Heart right ventricle (tissue), 16 donors: Measurements from ENCODE around the gene PDZD2. TPM values are rescaled to one million over a fixed set of nuclear protein-coding genes. Genes with fewer than 3 reads are reported as not detected.

Source experiments
- ATAC-seq, 8 donors: fragments of 200-7000 bp; cut with Tn5 transposase; one replicate each; pipeline ENCODE4 v1.9.1; 2020; ENCODE audit warnings: mild to moderate bottlenecking in 8 of 8, moderate library complexity in 8 of 8, moderate number of reproducible peaks in 1 of 8
- DNase-seq, 2 donors: peaks; one replicate each; pipeline ENCODE4 v3.0.0-alpha.2; 2020
- H3K27ac ChIP-seq, 10 donors: fragments of 200-600 bp; sonication (generic) in 2 of 10; one replicate each; pipeline versions ENCODE4 v1.5.0 to v1.8.0; 2020 to 2022; ENCODE audit warnings: mild to moderate bottlenecking in 3 of 10
- H3K27me3 ChIP-seq, 7 donors: fragments of 200-600 bp; one replicate each; pipeline ENCODE4 v1.8.0; 2021 to 2022; ENCODE audit warnings: mild to moderate bottlenecking in 2 of 7
- H3K36me3 ChIP-seq, 9 donors: fragments of 200-600 bp; sonication (generic) in 1 of 9; one replicate each; pipeline versions ENCODE4 v1.5.0 to v1.8.0; 2020 to 2022; ENCODE audit warnings: mild to moderate bottlenecking in 2 of 9
- H3K4me1 ChIP-seq, 9 donors: fragments of 200-600 bp; sonication (generic) in 1 of 9; one replicate each; pipeline versions ENCODE4 v1.5.0 to v1.8.0; 2020 to 2022; ENCODE audit warnings: mild to moderate bottlenecking in 4 of 9
- H3K4me3 ChIP-seq, 10 donors: fragments of 200-600 bp; sonication (generic) in 2 of 10; one replicate each; pipeline versions ENCODE4 v1.5.0 to v1.8.0; 2020 to 2022; ENCODE audit warnings: mild to moderate bottlenecking in 7 of 10, moderate library complexity in 2 of 10
- H3K9me3 ChIP-seq, 11 donors: fragments of 200-600 bp in 10 of 11; sonication (generic) in 2 of 11; one replicate each; pipeline versions ENCODE4 v1.5.0 to v1.8.0; 2013 to 2022; ENCODE audit warnings: mild to moderate bottlenecking in 2 of 11, control low read depth in 1 of 11, moderate library complexity in 1 of 11
- CTCF ChIP-seq, 9 donors: fragments of 200-600 bp; sonication (generic) in 2 of 9; IDR thresholded peaks; one replicate each; pipeline versions ENCODE4 v1.5.0 to v1.8.0; 2021 to 2022; ENCODE audit warnings: antibody characterized with exemption in 9 of 9, mild to moderate bottlenecking in 5 of 9, moderate library complexity in 1 of 9
- WGBS, 2 donors: extraction: QIAGEN DNeasy Blood & Tissue Kit; methylation state at CpG; one replicate each; pipeline ENCODE4 v1.1.7; 2013; ENCODE audit warnings: inconsistent platforms in 1 of 2; 5-methylcytosine and 5-hydroxymethylcytosine counted together
- intact Hi-C, 10 donors: fragments of 100-400 bp; cut with DNase I; formaldehyde crosslinking; loops; one replicate each; pipeline versions ENCODE4 v1.11.1 to v1.14.2; 2022
- polyA plus RNA-seq, 2 donors: library from polyadenylated mRNA; stranded (reverse); fragments of 200-250 nt; gene quantifications; one replicate each; pipeline ENCODE4 v1.2.3, GENCODE V29; 2013
- total RNA-seq, 10 donors: library from RNA; stranded (reverse); fragmentation: NEBNext Ultra II Directional in 3 of 10; extraction: Animal tissue kit (Norgen Biotek cat#: 25700) in 3 of 10; gene quantifications; one replicate each; pipeline versions ENCODE4 v1.2.1 to v1.2.4, GENCODE V29; 2021 to 2023
- donor health status: Arrhythmogenic right ventricular cardiomyopathy.
- donor health status: ischemic (EF 13 %, LVEDD 7.1; RV severe dilation, severe dysfunction).
- donor health status: healthy with polysubstance abuse.
- donor health status: DM: no; HTN: yes; CAD: no.
- donor health status: DM: no; HTN: no; CAD: no.
- donor health status: ischemic (EF 25% LVEDD 6.9; RV normal size, moderate dysfunction).
- donor health status: ischemic (EF 25% LVEDD 5.7; RV mildly dilated, moderate dysfunction).
- donor health status: healthy.
- donor health status: DM: yes; HTN: yes; CAD: no.
- donor health status: Ischemic cardiomyopathy.
- donor health status: ischemic (EF 35%, LVEDD 5.7; RV mildly dilated, moderate dysfunction).
- donor health status: nonischemic (EF 11% LVEDD 7.7; RV severe dilation, severe dysfunction).
- donor health status: DM: yes; HTN: yes; CAD: no.
- donor health status: PGD.
- donor health status: ischemic (EF 29% LVEDD 5.4; RV normal size, mild dysfunction).
- donor health status: nonischemic (EF 23%, LVEDD 6.1; RV moderate dilation, normal function).

PDZD2 gene
- total and polyA plus RNA-seq, 12 donors, result 9.0 to 117 (median 82.5) TPM

DNA sequence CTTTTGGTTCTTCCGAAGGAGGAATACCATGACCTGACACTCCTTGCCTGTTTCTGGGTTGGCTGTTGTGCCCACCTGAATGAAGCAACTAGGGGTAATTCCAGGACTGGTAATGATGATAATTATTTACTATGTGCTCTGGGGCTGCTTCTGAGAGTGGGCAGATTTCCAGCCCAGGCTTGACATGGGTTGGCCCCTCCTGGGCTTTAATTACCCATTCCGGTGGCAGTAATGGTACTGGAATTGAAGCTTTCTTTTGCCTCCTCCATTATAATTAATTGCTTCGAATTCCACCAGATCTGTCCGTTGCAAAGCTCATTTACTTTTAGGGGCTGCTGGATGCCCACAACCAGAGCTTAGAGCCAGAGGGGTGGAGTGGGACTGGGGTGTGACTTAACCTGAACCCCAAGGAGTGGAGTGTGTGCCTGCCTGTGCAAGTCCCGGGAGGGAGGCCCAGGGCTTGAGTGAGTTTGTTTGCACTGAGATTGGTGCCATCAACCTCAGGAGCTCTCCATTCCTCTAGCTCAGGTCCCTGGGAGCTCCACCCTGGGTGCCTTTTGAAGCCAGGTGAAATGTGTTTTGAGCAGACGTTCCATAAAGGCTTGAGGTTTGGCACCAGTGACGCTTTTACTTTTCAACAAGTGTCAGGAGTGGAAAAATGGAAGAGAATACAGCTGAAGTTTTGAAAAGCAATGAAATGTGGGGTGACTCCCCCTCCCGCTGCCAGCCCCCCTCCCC, 214.6 kb downstream of the PDZD2 start:
- peaks cover 0 to 21% (median 0%) of the 10 kb centered on the region in 9 donors for H3K36me3 ChIP-seq
- H3K27me3 ChIP-seq, result peaks cover 0 to 30% (median 0%) of the 10 kb centered on the region in 7 donors
- peak overlapping the region in 5 of 10 donors; percentile 62 to 81 (median 71) for H3K4me3 ChIP-seq
- intact Hi-C loops, result loop anchor here in 3 of 10 donors (1.0 to 10.0 kb wide), 4 partner anchors 175 to 221 kb away; no protein-coding TSS in a partner anchor
- H3K27ac ChIP-seq, result peak overlapping the region; percentile 56 to 91 (median 82)
- H3K4me1 ChIP-seq, result peaks cover 0 to 81% (median 35%) of the 10 kb centered on the region in 9 donors
- DNase-seq, result no peak
- no peak for TF ChIP-seq CTCF (IDR thresholded peaks at IDR 0.05)
- ATAC-seq, result no peak
- 50 to 56% methylated on average over 8 of the region's 8 CpGs for WGBS, 2 donors
- H3K9me3 ChIP-seq, result peaks cover 0 to 6% (median 0%) of the 10 kb centered on the region in 11 donors

DNA sequence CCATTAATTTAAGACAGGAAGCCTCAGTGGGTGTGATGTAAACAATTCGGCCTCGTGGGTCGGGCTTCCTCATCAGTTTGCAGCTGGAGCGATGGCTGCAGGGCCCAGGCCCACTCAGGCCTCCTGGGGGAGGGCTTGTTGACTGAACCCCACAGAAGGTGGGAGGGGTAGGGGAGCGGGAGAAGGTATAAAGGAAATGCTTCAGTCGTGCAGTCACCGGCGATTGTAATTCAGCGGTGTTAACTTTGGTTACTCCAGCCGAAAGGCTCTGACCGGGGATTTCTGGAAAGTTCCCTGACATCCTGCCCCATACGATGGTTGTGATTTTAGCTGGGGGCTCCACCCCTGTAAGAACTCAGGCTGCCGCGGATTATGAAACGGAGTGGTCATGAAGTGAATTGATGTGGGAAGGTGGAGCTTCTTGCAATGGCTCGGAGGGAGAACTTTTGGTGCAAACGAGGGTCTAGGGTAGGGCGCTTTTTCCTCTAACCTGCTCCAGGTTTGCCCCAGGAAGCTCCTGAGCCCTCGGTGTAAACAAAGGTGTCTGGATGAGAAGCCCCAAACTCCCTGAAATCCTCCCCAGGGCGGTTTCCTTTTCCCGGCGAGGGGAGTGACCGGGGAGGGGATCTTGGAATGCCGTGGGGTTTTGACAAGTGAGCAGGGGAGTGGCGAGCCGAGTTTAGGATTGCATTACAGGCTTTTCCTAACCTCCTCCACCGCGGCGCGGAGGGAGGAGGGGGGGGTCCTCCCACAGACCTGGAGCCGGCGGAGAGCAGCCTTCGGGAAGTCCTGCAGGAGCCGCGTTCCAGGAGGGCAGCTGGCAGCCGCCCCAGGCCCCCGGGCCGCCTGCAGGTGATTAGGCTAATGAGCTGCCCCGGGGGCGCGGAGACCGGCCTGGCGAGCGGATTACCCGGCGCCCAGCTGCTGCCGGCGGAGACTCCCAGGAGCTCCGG, 215.5 kb downstream of the PDZD2 start:
- Histone ChIP-seq H3K36me3 (peaks cover 0 to 30% (median 8%) of the 10 kb centered on the region in 9 donors), H3K27me3 (peaks cover 0 to 30% (median 0%) of the 10 kb centered on the region in 7 donors), H3K27ac (peak overlapping the region; percentile 63 to 91 (median 82)), H3K4me3 (peak overlapping the region; percentile 42 to 81 (median 65)), H3K9me3 (peaks cover 0 to 14% (median 9%) of the 10 kb centered on the region in 11 donors), H3K4me1 (peaks cover 0 to 72% (median 27%) of the 10 kb centered on the region in 9 donors)
- peak; percentile 77 to 87 (median 82) for ATAC-seq
- TF ChIP-seq CTCF (IDR thresholded peaks at IDR 0.05), result no peak
- 13 to 20% methylated on average over 45 to 49 of the region's 49 CpGs for WGBS, 2 donors
- peak; percentile 60 to 65 for DNase-seq
- intact Hi-C loops, result loop anchor here in 3 of 10 donors (1.0 to 10.0 kb wide), 4 partner anchors 174 to 220 kb away; no protein-coding TSS in a partner anchor

DNA sequence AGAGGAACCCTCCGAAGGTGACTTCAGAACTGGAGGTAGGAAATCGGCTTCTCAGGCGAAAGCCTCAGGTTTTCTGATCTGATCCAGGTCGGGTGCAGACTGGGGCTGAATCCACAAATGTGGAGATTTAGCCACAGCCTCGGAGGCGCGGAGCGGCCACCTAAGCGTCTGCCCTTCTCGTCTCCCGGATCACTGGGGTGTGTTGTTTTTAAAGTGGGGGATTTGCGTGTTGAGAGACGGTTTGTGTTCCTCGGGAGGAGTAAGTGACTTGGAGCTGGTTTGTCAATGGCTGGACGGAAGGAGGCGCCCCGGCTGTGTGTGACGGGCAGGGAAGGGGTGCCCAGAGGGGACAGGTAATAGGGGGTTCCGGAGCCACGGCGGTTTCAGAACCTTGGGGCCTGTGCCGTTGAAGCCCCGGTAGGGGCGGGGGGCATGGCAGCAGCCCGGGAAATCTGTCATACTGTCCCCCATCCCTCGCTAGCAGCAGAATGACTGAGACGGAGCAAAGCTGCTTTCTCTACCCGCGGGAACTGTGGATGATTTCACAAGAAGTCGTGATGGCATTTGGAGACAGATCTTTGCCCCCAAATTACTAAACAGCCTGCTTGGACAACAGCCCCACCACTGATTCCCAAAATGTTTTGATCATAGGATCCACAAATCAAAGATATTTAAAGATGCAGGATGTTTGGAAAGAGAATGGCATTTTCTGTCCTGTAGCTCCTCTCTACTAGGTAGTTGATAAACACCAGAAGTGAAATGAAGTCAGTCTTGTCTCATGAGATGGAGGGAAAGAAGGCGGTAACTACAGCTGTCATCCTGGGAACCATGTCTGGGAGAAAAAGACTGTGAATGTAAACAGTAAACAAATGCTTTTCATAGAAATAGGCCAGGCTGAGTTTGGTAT, 216.5 kb downstream of the PDZD2 start:
- ATAC-seq (peak; percentile 25 to 62 (median 50)), DNase-seq (peak; percentile 15 to 35)
- H3K36me3 ChIP-seq, result peaks cover 0 to 39% (median 8%) of the 10 kb centered on the region in 9 donors
- 23 to 30% methylated on average over 31 of the region's 31 CpGs for WGBS, 2 donors
- peaks cover 0 to 69% (median 25%) of the 10 kb centered on the region in 9 donors for H3K4me1 ChIP-seq
- TF ChIP-seq CTCF (IDR thresholded peaks at IDR 0.05), result peak in 4 of 9 donors; percentile 15 to 41 (median 26)
- H3K9me3 ChIP-seq, result peaks cover 0 to 23% (median 12%) of the 10 kb centered on the region in 11 donors
- peaks cover 0 to 30% (median 0%) of the 10 kb centered on the region in 7 donors for H3K27me3 ChIP-seq
- intact Hi-C loops, result loop anchor here in 1 of 10 donors (2.0 to 10.0 kb wide), 2 partner anchors 173 to 219 kb away; no protein-coding TSS in a partner anchor
- peak overlapping the region; percentile 42 to 81 (median 65) for H3K4me3 ChIP-seq
- peak overlapping the region; percentile 63 to 91 (median 82) for H3K27ac ChIP-seq
